GM18907 (cell line): ENCODE data around the gene MGRN1.

Experiments used
- ATAC-seq: cut with Tn5 transposase; IDR thresholded peaks from one replicate; pipeline ENCODE4 v1.9.1; 2021; ENCODE audit warnings: mild to moderate bottlenecking, moderate library complexity; ENCODE audit not compliant: unreplicated experiment

The MGRN1 gene

DNA sequence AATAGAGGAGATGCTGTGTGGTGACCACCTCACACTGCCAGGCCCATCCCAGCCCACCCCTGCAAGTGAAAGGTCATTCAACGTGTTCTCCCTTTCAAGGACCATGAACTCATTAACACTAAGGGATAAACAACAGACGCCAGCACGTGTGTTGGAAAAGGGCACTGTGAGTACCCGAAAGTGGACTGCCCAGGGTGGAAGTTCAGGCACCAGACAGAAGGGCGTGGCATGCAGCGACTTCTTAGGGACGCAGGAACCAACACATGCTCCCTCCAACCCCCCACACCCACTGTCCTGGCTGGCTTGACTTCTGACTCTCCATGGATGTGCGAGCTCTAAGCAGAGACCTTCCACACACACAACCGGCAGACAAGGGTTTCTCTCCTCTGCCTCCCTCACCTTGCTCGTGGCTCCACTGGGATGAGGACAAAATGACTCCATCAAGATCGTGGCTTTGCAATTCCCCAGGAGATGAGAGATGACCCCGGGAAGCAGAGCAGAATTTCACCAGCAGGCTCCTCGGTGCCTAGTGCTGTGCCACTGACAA lies 20.9 kb upstream of the MGRN1 start:
- ATAC-seq: no peak

DNA sequence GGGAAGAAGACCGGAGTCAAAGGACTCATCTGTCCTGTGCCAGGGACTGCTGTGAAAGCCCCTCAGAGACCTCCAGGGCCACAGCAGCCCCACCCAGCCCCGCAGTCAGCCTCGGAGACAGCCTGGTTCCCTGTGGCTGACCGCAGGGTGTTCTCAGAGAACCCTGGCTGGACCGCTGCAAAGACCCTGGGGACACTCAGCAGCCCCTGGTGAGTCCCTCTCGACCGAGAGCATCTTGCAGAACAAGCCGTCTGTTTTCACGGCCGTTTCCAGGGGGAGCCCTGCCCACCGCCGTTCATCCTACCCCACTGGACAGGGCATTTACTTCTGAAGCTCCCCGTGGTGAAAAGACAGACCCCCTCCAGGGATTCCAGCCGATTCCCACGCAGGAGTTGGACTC lies 20.2 kb upstream of the MGRN1 start:
- ATAC-seq: no peak

GRCh38 chr16:4606354-4606753 lies 18.3 kb upstream of the MGRN1 start:
- no peak for ATAC-seq

DNA sequence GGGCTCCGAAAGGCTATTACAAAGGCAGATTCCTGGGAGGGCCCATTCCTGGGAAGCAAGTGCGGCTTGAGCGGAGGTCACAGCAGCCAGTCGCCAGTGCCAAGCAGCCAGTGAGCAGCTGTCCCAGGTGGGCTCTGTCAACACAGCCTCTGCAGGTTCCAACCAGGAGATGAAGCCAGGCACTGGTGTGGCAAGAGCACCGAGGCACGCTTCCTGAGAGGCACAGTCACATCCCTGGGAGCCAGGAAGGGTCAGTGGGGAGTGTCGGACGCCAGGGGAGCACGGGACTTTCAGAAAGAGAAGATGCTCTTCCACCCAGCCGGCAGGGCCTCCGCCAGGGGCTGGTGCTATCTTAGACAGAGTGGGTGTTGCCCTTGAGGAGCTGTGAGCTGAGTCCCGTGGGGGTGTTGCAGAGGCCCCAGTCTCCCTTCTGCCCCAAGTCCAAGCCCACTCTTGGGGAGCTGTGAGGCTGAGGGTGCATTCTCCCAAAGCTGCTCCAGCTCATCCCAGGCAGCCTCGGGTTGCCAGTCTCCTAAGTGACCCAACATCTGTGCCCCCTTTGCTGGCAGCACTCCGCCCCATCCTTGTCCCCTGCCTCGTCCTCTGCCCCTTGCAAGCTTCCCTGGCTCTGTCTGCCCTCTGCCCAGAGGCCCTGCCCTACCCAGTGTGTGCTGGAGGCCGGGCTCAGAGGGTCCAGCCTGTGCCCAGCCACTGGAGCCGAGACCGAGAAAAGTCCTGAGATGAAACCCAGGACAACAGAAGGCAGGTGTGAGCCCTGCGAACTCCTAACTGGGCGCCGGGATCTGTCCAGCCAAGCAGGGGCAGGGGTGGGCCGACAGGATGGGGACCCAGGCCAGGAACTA lies 16.6 kb upstream of the MGRN1 start:
- no peak for ATAC-seq

DNA sequence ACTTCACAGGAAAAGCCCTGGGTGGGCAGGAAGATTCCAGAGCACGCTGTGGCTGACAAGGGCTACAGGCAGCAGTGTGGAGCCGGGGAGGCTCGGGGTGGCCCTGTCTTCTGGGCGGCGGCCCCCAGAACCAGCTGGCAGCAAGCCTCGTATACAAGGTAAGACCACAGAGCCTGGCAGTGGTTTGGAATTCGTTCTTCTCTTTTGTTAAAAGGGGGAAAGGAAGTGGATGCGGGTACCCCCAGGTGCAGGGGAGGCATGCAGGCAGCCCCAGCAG lies 16.0 kb upstream of the MGRN1 start:
- ATAC-seq: no peak

- ATAC-seq: no peak
These were observed 15.2 kb upstream of the MGRN1 start for GRCh38 chr16:4609200-4610010.

GRCh38 chr16:4610011-4611005 lies 14.3 kb upstream of the MGRN1 start:
- ATAC-seq: no peak

GRCh38 chr16:4611337-4612021 lies 13.1 kb upstream of the MGRN1 start:
- ATAC-seq: no peak

GRCh38 chr16:4612474-4612931 lies 12.1 kb upstream of the MGRN1 start:
- ATAC-seq: no peak

GRCh38 chr16:4612977-4613635 lies 11.5 kb upstream of the MGRN1 start:
- no peak for ATAC-seq

GRCh38 chr16:4613636-4614570 lies 10.7 kb upstream of the MGRN1 start:
- ATAC-seq: no peak

DNA sequence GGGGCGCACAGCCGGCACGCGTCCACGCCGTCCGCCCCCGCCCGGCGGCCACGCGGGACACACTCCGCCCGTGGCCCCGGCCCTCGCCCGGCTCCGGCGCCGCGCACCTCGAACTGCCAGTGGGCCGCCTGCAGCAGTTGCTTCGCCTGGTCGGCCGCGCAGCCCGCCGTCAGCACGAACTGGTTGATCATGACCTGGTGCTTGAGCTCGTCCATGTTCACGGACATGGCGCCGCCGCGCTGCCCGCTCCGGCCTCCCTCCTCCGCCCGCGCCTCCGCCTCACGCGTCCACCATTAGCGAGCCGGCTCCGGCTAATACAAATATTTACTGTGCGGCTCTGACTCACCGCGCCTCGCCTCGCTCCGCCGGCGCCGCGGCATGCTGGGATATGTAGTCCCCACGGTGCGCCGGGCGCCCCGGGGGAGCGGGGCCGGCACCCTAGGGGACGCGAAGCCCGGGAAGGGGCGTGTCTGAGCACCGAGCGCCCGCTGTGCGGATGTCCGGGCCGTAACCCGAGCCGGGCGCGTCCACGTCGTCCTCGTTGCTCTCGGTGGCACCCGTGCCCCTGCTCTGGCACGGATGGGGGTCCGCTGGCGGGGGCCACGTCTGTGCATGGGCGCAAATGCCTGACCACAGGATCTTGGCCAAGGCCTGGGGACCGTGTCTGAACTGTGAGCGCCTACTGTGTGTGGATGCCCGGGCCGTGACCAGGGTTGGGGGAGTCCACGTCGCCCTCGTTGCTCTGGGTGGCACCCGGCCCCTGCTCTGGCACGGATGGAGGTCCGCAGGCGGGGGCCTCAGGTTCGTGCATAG lies 9.8 kb upstream of the MGRN1 start, which contains the start of gene UBALD1:
TSS of gene UBALD1 (minus strand) at position 318 of the 813 bp plus-strand sequence. CDS start at position 227, 91 bp downstream.
- ATAC-seq: peak; percentile 58

DNA sequence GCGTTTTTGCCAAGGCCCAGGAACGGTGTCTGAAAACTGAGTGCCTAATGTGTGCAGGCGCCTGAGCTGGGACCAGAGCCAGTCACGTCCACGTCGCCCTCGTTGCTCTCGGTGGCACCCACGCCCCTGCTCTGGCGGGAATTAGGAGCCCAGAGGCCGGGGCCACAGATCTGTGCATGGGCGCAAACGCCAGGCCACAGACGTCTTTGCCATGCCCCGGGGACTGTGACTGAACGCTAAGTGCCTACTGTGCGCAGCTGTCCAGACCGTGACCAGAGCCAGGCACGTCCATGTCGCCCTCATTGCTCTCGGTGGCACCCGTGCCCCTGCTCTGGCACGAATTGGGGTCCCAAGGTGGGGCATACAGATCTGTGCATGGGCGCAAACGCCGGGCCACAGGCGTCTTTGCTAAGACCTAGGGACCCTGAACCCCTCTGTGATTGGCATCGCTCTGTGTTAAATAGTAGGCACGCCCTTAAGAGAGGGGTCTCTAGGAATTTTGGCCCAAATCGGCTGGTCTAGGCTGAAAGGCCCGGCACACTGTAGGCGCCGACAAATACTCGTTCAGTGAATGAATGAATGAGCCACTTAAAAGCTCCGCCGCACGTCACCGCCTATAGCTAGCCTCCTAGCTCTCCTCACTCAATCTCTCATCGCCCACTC lies 9.1 kb upstream of the MGRN1 start:
- ATAC-seq: no peak

DNA sequence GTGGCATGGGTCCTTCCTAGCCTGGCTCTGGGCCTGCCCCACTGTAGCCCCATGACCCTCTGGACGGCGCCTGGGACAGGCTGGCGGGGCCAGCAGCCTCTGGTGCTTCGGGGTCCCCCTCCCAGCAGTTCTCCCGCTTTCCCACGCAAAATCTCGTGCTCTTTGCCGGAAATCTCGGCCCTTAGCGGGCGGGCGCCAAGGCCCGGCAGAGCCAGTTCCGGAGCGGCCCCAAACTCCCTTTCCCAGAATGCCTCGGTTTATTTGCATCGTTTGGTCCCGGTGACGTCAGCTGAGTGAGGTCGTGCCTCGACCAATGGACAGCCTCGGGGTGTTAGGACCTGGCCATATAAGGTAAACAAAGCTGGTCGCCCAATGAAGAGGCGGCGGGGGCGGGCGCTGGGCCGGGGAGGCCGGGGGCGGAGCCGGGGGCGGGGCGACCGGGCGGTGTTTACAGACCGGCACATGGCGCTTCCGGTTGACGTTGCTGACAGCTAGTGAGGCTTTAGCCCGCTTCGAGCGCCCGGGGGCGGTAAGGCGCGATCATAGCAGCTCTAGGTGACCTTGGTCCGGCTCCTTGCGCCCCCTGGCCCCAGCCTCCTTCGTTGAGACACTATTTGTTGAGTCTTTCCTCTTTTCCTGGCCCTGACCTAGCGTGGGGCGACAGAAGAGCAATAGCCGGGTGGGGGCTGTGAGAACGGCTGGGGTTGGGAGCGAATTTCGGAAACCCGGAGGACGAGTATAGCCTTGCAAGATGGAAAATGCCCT lies 8.4 kb upstream of the MGRN1 start:
- ATAC-seq: peak; percentile 73

- no peak for ATAC-seq
These were observed 6.7 kb upstream of the MGRN1 start for GRCh38 chr16:4617880-4618279.
